ENCODE data around the gene ISM1.
"Not testable (repeated sequence)": the region's sequence is repeated elsewhere in the genome, so short reads cannot be mapped to it uniquely, and the experiment has no call there.

Gene ISM1

DNA sequence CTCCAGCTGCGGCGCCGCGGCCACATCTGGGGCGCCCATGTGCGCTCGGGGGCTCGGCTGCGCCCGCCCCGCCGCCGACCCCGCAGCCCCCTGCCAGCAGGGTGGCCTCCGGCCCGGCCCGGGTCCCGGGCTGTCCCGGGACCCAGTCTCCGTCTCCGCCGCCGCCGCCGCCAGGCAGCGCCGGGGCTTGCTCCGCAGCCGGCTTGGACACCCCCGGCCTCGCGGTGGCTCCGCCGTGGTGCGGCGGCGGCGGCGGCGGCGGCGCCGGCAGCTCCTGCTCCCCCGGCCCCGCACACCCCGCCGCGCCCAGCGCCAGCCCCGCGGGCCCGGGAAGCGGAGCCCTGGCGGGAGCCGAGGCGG lies 219 bp downstream of the ISM1 start:
- no peak for DNase-seq (ENCODE audit: low read depth in 3 of 3, low spot score in 1 of 3)

DNA sequence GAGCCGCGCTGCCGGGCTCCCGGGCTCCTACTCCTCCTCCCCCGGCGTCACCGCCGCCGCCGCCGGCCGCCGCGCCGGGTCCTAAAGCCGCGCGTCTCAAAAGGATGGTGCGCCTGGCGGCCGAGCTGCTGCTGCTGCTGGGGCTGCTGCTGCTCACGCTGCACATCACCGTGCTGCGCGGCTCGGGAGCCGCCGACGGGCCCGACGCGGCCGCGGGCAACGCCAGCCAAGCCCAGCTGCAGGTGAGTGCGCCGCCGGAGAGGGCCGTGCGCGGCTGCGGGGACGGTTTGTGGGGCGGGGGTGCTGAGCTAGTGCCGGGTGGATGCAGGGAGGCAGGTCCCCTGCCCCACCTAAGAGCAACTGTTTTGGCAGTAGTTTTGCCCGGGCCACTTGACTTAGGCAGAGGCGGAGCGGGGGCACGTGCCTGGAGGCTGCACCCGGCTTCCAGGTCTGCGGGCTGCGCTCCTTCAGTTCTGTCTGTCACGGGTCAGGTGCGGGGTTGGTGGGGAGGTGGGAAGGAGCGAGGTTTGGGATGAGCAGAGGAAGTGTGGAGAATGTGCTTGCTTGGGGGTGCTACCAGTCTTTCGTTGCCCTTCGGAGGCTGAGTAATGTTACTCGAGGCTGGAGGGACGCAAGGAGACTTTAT lies 722 bp downstream of the ISM1 start:
- peak in 2 of 3 donors; percentile 37 to 49 for DNase-seq (ENCODE audit: low read depth in 3 of 3, low spot score in 1 of 3)

DNA sequence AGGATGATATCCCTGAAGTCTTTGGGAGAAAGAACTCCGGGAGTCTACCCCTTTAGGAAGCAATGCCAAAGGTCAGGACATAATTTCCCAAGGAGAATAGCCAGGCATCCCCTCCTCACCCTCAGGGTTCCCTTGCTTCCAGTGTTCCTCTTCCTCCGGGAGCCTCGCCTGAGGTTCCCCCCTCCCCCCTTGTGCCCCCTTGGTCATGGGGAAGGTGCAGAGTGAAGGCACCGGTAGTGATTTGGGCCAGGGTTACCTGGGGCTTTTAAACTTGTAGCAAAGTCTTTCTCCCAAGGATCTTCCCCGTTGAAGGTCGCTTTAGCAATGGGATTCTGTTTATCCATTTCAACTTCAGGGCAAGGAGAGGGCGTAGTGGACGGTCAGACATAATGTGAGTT lies 1.2 kb downstream of the ISM1 start:
- no peak for DNase-seq (ENCODE audit: low read depth in 3 of 3, low spot score in 1 of 3)

DNA sequence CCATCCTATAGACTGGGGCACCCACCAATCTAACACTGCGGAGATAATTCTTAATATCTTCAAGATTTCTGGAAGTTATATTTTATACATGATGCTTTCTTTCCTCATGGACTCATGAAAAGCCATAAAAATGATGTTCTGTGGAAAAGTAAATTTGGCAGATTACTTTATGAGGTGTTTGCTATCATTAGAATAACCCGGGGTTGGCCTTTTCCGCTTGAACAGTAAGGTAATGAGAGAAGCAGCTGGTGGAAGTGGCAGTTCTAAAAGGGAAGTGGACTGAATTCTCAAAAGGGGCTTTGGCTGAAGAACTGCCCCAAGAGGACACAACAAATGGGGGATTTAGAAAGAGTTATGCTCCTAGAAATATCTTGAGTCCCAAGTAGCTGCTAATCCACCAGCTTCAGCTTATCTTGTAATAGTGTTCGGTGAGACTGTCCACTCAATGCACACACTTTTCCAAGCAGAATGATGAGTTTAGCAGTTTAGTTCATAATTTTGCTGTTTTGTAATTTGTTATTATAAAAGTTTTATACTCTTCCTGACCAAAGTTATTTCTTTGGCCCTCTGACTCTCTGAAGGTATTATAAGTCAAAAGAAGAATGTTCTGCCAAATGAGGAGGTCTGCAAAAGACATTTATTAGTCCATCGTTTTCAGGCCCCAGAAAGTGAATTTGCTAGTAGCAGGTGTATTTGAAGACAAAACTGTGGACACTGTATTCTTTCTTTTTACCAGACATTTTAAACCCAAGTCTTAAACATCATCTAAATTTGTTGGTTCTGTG lies 2.9 kb downstream of the ISM1 start:
- DNase-seq (ENCODE audit: low read depth in 3 of 3, low spot score in 1 of 3), result no peak

DNA sequence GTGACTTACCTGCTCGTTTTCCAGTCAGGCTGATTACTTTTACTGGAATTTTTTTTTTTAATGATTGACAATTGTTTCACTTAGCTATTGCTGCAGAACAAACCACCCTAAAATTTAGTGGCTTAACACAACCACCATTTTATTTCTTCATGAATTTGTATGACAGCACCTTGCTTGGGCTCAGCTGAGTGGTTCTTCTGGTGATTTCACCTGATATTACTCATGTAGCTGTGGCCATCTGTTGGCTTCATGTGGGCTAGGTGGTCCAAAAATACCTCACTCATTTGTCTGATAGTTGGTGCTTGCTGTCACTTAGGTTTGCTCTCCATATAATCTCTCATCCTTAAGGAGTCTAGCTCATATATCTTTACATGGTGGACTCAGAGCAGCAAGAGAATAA lies 5.3 kb downstream of the ISM1 start:
- DNase-seq (ENCODE audit: low read depth in 3 of 3, low spot score in 1 of 3), result no peak

DNA sequence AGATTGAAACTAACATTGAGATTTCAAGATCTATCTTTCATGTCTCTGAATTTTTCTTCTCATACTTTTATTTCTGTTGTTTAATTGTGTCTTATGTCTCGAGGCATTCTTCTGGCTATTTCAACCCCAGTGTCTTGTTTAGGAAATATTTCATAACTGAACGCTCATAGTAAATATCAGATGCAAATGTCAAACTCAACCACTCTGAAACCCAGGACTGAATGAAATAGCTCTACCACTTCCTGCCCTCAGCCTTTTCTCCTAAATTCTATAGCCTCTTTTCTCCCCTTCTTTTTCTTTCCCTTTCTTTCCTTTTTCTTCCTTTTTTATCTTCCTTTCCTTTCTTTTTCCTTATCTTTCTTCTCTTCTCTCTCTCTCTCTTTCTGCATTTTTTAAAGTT lies 7.7 kb downstream of the ISM1 start:
- DNase-seq (ENCODE audit: low read depth in 3 of 3, low spot score in 1 of 3), result no peak

DNA sequence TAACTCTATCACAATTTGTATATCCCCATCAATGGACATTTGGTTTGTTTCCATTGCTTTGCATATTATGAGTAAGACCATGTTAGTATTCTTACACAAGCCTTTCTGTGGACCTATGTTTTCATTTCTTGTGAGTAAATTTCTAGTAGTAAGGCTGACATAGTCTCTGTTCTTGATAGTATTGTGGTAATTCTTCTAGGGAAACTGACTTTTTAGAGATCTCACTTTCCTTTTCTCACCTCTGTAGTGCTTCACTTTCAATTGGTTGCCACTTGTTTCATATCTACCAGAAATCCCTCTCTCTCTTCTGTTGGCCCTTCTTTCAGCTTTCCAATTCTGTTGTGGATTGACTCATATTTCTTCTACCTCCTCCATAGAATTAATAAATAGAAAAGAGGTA lies 8.5 kb downstream of the ISM1 start:
- DNase-seq (ENCODE audit: low read depth in 3 of 3, low spot score in 1 of 3), result no peak

DNA sequence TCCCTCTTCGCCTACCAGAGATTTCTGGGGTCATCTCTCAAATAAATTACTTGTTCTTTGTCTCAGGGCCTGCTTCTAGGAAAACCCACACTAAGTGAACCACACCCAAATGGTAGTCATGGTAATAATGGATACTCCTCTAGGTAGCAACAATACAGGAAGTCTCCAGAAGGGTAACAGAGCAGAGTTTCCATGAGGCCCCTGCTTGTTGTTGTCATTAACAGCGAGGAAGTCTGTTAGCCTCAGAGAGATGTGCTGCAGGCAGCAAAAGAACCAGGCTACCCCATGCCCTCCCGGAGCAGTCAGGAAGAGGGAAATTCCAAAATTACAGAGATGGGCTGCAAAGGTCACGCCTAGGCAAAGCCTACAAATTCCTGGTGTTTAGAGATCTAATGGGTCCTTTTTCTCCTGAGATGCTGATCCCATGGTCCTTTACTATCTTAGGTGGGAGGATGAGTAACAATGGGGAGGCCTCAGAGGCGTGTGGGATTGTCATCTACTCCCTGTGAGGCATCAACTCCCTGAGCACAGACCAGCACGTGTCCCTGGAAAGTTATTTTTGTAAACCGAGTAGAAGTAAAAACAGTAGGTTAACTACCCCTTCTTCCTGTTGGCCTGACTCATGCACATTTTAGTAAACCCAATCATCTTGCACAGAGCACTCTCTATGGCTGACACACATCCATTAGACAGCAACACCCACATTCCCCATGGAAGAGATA lies 10.1 kb downstream of the ISM1 start:
- DNase-seq (ENCODE audit: low read depth in 3 of 3, low spot score in 1 of 3), result no peak

DNA sequence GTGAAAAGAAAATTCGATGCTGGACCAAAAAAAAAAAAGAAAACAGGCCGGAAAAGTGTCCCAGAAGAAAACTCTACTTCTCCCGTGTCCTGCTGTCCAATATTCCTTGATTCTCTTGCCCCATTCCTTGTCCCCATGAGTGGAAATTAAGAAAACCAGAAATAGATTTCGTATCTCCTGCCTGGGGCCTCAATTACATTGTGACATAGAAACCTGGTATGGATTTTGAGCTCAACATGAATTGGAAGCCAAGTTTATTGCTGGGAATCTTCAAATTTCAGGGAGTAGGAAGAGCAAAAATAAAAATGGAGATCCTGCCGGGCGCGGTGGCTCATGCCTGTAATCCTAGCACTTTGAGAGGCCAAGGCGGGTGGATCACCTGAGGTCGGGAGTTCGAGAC lies 11.9 kb downstream of the ISM1 start:
- no peak for DNase-seq (ENCODE audit: low read depth in 3 of 3, low spot score in 1 of 3)

DNA sequence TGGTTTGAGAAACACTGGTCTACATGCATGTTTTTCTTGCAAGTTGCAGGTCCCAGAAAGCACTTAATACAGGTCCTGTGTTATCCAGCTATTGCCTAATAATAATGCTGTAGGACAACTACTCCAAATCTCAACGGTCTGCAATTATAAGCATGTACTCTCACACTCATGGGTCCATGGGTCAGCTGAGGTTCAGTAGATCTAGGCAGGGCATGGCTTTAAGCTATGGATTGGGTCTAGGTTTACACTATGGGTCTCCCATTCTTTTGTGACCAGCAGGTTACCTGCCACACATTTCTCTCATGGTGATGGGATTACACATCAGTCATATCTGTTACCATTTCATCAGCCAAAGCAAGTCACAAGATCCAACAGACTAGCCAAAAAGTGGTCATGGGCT lies 13.9 kb downstream of the ISM1 start:
- no peak for DNase-seq (ENCODE audit: low read depth in 3 of 3, low spot score in 1 of 3)

DNA sequence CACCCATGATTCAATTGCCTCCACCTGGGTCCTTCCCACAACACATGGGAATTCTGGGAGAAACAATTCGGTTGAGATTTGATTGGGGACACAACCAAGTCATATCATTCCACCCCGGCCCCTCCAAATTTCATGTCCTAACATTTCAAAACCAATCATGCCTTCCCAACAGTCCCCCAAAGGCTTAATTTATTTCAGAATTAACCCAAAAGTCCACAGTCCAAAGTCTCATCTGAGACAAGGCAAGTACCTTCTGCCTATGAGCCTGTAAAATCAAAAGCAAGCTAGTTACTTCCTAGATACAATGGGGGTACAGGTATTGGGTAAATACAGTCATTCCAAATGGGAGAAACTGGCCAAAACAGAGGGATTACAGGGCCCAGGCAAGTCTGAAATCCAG lies 15.3 kb downstream of the ISM1 start:
- DNase-seq (ENCODE audit: low read depth in 3 of 3, low spot score in 1 of 3), result not testable (repeated sequence)

DNA sequence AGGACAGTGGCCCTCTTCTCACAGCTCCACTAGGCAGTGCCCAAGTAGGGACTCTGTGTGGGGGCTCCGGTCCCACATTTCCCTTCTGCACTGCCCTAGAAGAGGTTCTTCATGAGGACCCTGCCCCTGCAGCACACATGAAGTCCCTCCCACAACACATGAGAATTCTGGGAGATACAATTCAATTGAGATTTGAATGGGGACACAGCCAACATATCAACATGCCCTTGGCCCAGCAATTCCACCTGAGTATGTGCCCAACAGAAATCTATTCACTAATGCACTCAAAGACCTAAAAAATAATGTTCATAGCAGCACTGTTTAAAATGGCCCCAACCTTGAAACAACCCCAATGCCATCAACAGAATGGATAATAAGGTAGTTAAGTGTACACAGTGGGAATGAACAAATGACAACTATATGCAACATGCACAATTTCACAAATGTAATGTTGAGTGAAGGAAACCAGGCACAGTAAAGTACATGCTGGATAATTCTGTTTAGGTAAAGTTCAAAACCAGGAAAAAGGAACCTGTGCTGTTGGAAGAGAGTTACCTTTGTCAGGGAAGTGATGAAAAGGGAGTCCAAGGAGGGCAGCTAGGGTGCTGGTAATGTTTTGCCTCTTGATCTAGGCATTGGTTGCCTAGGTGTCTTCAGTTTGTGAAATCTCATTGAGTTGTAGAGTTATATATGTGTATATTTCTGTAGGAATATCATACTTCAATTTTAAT lies 16.1 kb downstream of the ISM1 start:
- no peak for DNase-seq (ENCODE audit: low read depth in 3 of 3, low spot score in 1 of 3)

DNA sequence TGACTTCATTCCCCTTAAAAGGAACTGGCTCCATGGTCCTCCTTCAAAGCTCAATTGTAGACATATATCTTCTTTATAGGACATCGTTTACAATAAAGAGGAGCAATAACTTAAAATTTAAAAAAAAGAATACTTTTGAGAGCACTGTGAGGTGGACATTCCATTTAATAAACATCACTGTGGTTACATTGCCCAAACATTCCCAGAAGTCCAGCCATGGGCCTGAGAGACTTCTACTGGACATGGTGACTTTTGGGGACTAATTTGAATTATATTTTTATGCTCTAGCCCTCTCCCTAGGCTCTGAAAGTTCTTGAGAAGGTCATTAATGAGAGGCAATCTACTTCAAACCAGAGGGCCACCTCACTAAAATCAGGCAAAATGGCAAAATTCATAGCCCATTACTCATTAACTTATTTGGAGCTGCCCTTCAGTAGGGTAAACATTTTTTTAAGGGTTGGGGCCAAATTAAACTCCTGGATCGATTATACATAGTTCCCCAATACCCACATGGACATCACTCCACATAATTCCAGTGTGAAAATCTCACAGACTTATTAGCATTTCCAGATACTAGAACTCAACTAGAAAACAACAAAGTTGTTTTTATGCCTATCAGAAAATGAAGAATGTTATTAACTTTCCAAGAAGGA lies 17.1 kb downstream of the ISM1 start:
- DNase-seq (ENCODE audit: low read depth in 3 of 3, low spot score in 1 of 3), result no peak

DNA sequence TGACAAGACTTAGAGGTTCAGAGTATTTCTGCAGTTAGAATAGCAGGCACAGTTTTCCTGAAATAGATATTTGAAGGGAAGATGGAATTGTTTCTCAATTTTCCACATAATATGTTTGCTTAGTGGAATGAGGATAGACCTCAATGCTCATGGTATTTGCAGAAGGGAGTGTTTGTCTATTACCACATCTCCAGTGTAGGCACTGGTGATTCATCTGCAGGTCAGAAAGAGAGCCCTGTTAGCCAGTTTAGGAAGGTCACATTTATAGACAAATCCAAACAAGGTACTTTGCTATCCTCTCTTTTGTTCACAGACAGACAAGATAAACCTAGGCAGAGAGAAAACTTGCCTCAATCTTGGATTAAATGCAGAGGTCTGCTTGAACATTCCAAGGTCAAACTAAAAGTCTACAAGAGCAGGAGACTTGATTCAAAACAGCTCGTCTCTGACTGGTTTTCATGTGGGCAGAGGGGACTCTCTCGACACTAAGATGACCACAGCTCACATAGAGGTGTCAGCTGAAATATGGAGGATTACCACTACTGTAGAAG lies 22.8 kb downstream of the ISM1 start:
- no peak for DNase-seq (ENCODE audit: low read depth in 3 of 3, low spot score in 1 of 3)

DNA sequence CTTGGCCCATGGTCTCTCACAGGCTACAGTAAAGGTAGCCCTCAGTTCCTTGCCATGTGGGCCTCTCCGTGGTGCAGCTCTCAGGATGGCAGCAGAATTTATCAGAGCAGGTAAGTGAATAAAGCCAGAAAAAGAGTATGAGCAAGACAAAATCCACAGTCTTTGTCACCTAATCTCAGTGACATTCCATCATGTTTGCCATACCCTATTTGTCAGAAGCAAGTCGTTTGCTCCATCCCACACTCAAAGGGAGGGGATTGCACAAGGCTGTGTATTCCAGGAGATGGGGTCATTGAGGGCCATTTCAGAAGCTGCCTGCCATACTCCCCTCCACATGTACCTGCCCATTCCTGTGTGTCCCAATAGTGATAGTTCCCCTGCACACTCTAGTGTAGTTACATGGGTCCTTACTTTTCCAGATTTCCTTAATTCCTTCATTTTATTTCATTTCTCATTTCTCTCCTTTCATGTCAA lies 24.2 kb downstream of the ISM1 start:
- DNase-seq (ENCODE audit: low read depth in 3 of 3, low spot score in 1 of 3), result no peak

DNA sequence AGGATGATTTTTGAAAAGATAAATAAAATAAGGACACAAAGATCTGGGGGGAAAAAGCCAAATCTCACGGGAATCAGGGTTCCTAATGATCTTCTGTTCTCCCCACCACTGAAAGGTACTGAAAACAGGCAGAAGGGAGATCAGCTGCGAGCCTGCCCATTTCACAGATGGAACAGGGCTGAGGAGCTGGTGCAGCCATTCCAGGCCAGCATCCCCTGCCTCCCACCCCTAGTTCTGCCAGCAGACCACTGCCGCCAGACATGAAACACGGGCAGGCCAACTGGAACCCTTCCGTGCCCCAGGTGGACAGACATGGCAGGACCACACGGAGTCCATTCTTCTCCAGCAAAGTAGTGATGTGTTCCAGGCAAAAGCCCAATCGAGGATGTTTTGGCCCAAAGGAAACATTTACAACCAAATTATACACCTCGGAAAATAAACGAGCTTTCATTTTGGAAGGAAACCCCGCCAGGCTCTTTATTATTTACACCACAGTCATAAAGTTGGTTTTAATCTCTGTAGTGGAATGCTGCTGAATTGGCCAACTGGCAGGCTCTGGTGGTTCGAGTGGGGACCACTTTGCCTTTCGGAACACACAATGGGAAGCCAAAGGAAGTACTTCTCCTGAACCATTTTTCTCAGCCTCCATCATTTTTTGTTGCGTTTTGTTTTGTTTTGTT lies 28.2 kb downstream of the ISM1 start:
- DNase-seq (ENCODE audit: low read depth in 3 of 3, low spot score in 1 of 3), result no peak

DNA sequence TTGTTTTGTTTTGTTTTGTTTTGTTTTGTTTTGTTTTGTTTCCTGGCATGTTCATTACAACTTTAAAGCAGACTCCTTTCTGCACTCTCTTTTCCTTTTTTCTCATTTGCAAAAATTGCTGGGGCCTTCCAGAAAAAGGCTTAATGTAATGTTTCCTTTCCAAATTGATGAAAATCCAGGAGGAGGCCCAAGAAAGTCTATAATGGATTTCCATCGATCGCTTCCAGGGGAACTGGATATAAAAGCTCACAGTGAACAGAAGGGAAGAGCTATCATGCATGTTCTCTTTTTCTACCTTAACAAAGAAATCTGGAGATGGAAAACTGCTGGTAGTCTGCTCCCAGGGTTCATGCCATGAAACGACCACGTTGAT lies 28.7 kb downstream of the ISM1 start:
- DNase-seq (ENCODE audit: low read depth in 3 of 3, low spot score in 1 of 3), result no peak

DNA sequence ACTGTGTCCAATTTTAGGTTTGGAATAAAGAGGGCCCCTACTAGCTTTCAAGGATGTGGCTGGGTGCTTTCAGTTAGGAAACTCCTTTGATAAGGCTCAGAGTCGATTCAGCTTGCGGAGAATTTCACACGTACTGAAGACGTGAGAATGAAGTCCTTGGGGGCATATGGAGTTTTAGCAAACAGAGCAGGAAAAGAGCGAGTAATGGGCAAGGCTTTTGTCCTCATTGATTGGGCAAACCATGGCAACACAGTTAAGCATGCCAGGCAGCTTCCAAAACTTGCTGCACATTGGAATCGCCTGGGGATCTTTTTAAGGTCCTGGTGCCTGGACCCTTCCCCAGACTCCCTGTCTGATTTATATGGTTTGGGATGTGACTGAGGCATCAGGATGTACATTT lies 29.2 kb downstream of the ISM1 start:
- no peak for DNase-seq (ENCODE audit: low read depth in 3 of 3, low spot score in 1 of 3)

DNA sequence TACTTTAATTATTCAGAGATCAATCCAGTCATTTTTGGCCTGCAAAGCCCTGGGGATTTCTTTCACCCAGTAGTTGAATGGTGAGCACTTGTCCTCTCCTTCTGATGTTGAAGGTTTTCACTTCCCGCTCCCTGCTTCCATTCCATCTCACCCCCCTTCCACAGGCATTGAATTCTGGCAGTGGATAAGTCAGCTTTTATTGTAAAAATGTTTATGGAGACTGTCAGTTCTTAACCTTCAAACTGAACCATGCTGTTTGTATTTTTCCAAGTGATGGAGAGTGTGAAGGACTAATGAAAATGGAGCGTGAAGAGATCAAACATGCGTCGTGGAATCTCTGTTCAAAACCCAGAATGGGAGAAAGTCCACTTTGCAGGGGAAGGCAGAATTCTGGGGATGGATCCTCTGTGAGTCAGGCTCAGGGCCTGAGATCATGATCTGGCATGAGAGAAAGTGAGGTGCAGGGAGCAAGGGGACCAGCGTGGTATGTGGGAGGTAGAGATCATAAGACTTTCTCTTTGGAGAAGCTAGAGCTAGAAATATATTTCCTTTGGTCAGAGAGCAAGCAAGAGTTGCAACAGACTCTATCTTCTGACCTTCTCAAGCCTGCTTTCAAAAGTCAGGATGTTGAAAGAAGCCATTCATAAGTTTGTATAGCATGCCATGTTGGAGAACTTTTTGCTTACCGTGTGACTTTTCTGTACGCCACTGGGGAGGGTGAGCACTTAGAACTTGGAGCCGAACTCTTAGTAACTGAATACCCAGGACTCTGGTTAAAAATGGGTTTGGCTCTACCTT lies 30.2 kb downstream of the ISM1 start:
- no peak for DNase-seq (ENCODE audit: low read depth in 3 of 3, low spot score in 1 of 3)

DNA sequence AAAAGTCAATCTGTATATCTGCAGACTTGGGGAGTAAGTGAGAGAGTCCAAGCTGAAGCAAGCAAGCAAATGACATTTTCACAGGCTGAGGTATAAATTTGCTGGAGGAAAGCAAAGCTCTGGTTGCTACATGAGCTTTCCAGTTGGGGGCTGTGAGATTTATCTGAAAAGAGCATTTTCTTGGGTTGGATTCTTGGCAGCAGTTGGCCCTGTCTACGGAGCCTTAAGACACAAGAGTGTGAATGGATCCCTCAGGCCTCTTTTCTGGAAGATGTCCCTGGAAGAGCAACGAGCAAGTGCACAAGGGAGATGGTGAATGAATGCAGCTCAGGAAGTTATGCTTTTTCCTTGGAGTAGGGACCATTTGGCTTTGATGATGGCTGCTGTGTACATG lies 30.8 kb downstream of the ISM1 start:
- no peak for DNase-seq (ENCODE audit: low read depth in 3 of 3, low spot score in 1 of 3)

Data from stimulated activated CD4-positive, alpha-beta T cell treated with anti-CD3 and anti-CD28 coated beads, TNF-alpha, amount 100 ng/mL, for 1 hour (primary cell).